Astrocyte (in vitro differentiated cells and primary cell): ENCODE data around the gene C19orf44.

ENCODE experiments used
- CTCF ChIP-seq: IDR thresholded peaks from 2 replicates; pipeline ENCODE4 v1.5.1; 2011; ENCODE audit warnings: low read depth, mild to moderate bottlenecking, inconsistent platforms, low read length, moderate library complexity; ENCODE audit not compliant: insufficient read depth
- EZH2 ChIP-seq: IDR thresholded peaks from 2 replicates; pipeline ENCODE4 v1.6.1; 2012; ENCODE audit warnings: mild to moderate bottlenecking, low read length, inconsistent platforms; ENCODE audit not compliant: insufficient read depth

GRCh38 chr19:16463991-16464575 lies 32.1 kb upstream of the C19orf44 start:
- TF ChIP-seq EZH2 (no peak), CTCF (no peak)
